IPS-20b (cell line): ENCODE data around the gene VPS18.

ENCODE experiments used
- H3K27ac ChIP-seq: one replicate; pipeline ENCODE4 v1.5.1; 2013; ENCODE audit warnings: low read length
- H3K27me3 ChIP-seq: 2 replicates; pipeline ENCODE4 v1.6.1; 2013; ENCODE audit warnings: mild to moderate bottlenecking, low read length, inconsistent platforms; ENCODE audit not compliant: insufficient read depth
- H3K36me3 ChIP-seq: 2 replicates; pipeline ENCODE4 v1.6.1; 2013; ENCODE audit warnings: low read depth, mild to moderate bottlenecking, inconsistent platforms, low read length, moderate library complexity; ENCODE audit not compliant: insufficient read depth
- H3K4me1 ChIP-seq: 2 replicates; pipeline ENCODE4 v1.6.1; 2013; ENCODE audit warnings: mild to moderate bottlenecking, control low read depth, inconsistent platforms, low read length, moderate library complexity; ENCODE audit not compliant: insufficient read depth
- H3K4me3 ChIP-seq: 2 replicates; pipeline ENCODE4 v1.5.1; 2013; ENCODE audit warnings: mild to moderate bottlenecking, low read length, inconsistent platforms
- H3K9ac ChIP-seq: 2 replicates; pipeline ENCODE4 v1.6.1; 2013; ENCODE audit warnings: low read depth, mild to moderate bottlenecking, inconsistent platforms, low read length, moderate library complexity
- H3K9me3 ChIP-seq: 2 replicates; pipeline ENCODE4 v1.6.1; 2013; ENCODE audit warnings: mild to moderate bottlenecking, low read depth, low read length, inconsistent platforms; ENCODE audit not compliant: insufficient read depth

The VPS18 gene

GRCh38 chr15:40872791-40873693, 21.2 kb upstream of the VPS18 start:
- peaks cover 17% of the 10 kb centered on the region; the same call in 1 of the 2 replicates for H3K27me3 ChIP-seq
- no peak overlapping the region for H3K27ac ChIP-seq
- H3K9ac ChIP-seq = no peak overlapping the region; the same call in 1 of the 2 replicates
- H3K36me3 ChIP-seq = no peaks in the 10 kb centered on the region
- H3K9me3 ChIP-seq = no peaks in the 10 kb centered on the region
- peak overlapping the region; percentile 58; the same call in 1 of the 2 replicates for H3K4me3 ChIP-seq
- peaks cover 7% of the 10 kb centered on the region; the same call in 1 of the 2 replicates for H3K4me1 ChIP-seq

- no peaks in the 10 kb centered on the region for H3K36me3 ChIP-seq
- H3K9me3 ChIP-seq = no peaks in the 10 kb centered on the region
- peak within 1 kb of the TSS; percentile 37; the same call in 1 of the 2 replicates for H3K9ac ChIP-seq
- peaks cover 10% of the 10 kb centered on the region for H3K4me1 ChIP-seq
- H3K27me3 ChIP-seq = peaks cover 17% of the 10 kb centered on the region; the same call in 1 of the 2 replicates
- no peak within 1 kb of the TSS for H3K27ac ChIP-seq
- H3K4me3 ChIP-seq = peak within 1 kb of the TSS; percentile 58
Observed at GRCh38 chr15:40873694-40874561, 20.3 kb upstream of the VPS18 start, which contains the start of gene RHOV. RHOV (minus strand) TSS chr15:40874234; CDS start chr15:40874139, 95 bp downstream.

GRCh38 chr15:40875991-40876730, 18.1 kb upstream of the VPS18 start:
- H3K4me1 ChIP-seq = peaks cover 10% of the 10 kb centered on the region
- H3K36me3 ChIP-seq = no peaks in the 10 kb centered on the region
- no peaks in the 10 kb centered on the region for H3K9me3 ChIP-seq
- H3K9ac ChIP-seq = no peak overlapping the region
- H3K27ac ChIP-seq = no peak overlapping the region
- H3K4me3 ChIP-seq = no peak overlapping the region
- peaks cover 17% of the 10 kb centered on the region; the same call in 1 of the 2 replicates for H3K27me3 ChIP-seq

- no peak overlapping the region for H3K27ac ChIP-seq
- H3K9ac ChIP-seq = no peak overlapping the region
- H3K9me3 ChIP-seq = 0 out of 2 replicates have a peak, but pooled peaks cover under 1% of the 10 kb centered on the region
- peaks cover 6% of the 10 kb centered on the region for H3K4me1 ChIP-seq
- no peaks in the 10 kb centered on the region for H3K36me3 ChIP-seq
- peaks cover 17% of the 10 kb centered on the region; the same call in 1 of the 2 replicates for H3K27me3 ChIP-seq
- no peak overlapping the region for H3K4me3 ChIP-seq
Observed at GRCh38 chr15:40877694-40878093, 16.6 kb upstream of the VPS18 start.

- H3K4me1 ChIP-seq = peaks cover 3% of the 10 kb centered on the region; the same call in 1 of the 2 replicates
- no peak overlapping the region for H3K4me3 ChIP-seq
- no peak overlapping the region for H3K27ac ChIP-seq
- H3K9ac ChIP-seq = no peak overlapping the region
- H3K36me3 ChIP-seq = no peaks in the 10 kb centered on the region
- H3K9me3 ChIP-seq = peaks cover 5% of the 10 kb centered on the region; the same call in 1 of the 2 replicates
- H3K27me3 ChIP-seq = peaks cover 8% of the 10 kb centered on the region; the same call in 1 of the 2 replicates
Observed at GRCh38 chr15:40878785-40879184, 15.5 kb upstream of the VPS18 start.

GRCh38 chr15:40879609-40880008, 14.6 kb upstream of the VPS18 start:
- Histone ChIP-seq H3K27me3 (peaks cover 2% of the 10 kb centered on the region; the same call in 1 of the 2 replicates), H3K27ac (no peak overlapping the region), H3K36me3 (no peaks in the 10 kb centered on the region), H3K4me1 (peaks cover 3% of the 10 kb centered on the region; the same call in 1 of the 2 replicates), H3K9me3 (peaks cover 5% of the 10 kb centered on the region; the same call in 1 of the 2 replicates), H3K9ac (no peak overlapping the region), H3K4me3 (no peak overlapping the region)

- Histone ChIP-seq H3K9ac (no peak overlapping the region), H3K36me3 (no peaks in the 10 kb centered on the region), H3K27me3 (no peaks in the 10 kb centered on the region), H3K9me3 (peaks cover 5% of the 10 kb centered on the region; the same call in 1 of the 2 replicates), H3K4me3 (no peak overlapping the region), H3K27ac (no peak overlapping the region), H3K4me1 (peaks cover 3% of the 10 kb centered on the region; the same call in 1 of the 2 replicates)
Observed at GRCh38 chr15:40881351-40881750, 12.9 kb upstream of the VPS18 start.

GRCh38 chr15:40886586-40886985, 7.7 kb upstream of the VPS18 start:
- Histone ChIP-seq H3K4me3 (no peak overlapping the region), H3K27me3 (no peaks in the 10 kb centered on the region), H3K36me3 (no peaks in the 10 kb centered on the region), H3K4me1 (no peaks in the 10 kb centered on the region), H3K27ac (no peak overlapping the region), H3K9ac (no peak overlapping the region), H3K9me3 (peaks cover 5% of the 10 kb centered on the region; the same call in 1 of the 2 replicates)

GRCh38 chr15:40889112-40889511, 5.1 kb upstream of the VPS18 start:
- Histone ChIP-seq H3K4me3 (no peak overlapping the region), H3K27me3 (peaks cover 20% of the 10 kb centered on the region), H3K9me3 (no peaks in the 10 kb centered on the region), H3K4me1 (no peaks in the 10 kb centered on the region), H3K27ac (no peak overlapping the region), H3K36me3 (no peaks in the 10 kb centered on the region), H3K9ac (no peak overlapping the region)

- peaks cover 5% of the 10 kb centered on the region for H3K36me3 ChIP-seq
- no peak overlapping the region for H3K27ac ChIP-seq
- H3K9me3 ChIP-seq = no peaks in the 10 kb centered on the region
- H3K4me1 ChIP-seq = no peaks in the 10 kb centered on the region
- no peak overlapping the region for H3K9ac ChIP-seq
- H3K4me3 ChIP-seq = no peak overlapping the region
- peaks cover 20% of the 10 kb centered on the region for H3K27me3 ChIP-seq
Observed at GRCh38 chr15:40891138-40891537, 3.1 kb upstream of the VPS18 start.
